ENCODE results near the gene KLHL30. TPM values are rescaled to one million over a fixed set of nuclear protein-coding genes. Genes with fewer than 3 reads are reported as not detected.
"Not testable (repeated sequence)": the region's sequence is repeated elsewhere in the genome, so short reads cannot be mapped to it uniquely, and the experiment has no call there.

KLHL30 gene
- total RNA-seq, 1 donor from 2014 or later: 2.0 TPM

- DNase-seq (ENCODE audit: low spot score): no peak
Measured at GRCh38 chr2:238102865-238103264, 35.6 kb upstream of the KLHL30 start.

DNA sequence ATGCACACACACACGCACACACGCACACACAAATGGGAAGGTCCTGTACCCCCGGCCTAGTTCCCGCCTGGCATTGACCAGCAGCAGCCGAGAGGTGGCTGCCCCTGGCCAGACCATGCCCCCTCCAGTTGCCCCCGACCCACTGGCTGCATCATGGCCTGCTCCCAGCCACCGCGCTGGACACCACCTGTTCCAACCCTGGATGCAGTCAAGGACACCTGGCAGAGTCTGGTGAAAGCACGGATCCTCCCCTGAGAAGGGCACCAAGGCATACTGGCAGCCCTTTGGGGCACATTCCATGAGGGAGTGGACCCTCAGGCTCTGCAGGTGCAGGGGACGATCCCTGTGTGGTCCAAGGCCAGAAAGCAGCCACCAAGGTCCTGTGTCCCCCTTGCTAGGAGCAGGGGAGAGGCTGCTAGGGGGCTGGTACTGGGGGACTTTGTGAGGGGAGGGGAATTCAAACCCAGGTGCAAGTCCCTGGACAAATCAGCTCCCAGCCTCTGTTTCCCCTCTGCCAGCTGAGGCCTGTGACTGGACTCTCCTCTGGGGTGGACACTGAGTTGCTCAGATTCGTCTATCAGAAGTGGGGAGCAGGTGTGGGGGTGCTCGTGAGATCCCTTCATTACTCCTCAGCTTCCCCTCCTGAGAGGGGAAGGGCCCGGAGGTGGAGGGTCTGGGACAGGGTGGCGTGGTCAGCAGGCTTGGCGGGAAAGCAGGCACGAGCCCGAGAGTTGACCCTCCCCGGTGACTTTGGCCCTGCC is 34.8 kb upstream of the KLHL30 start:
- no peak for DNase-seq (ENCODE audit: low spot score)

GRCh38 chr2:238104226-238104690 is 34.2 kb upstream of the KLHL30 start:
- DNase-seq (ENCODE audit: low spot score): no peak

DNA sequence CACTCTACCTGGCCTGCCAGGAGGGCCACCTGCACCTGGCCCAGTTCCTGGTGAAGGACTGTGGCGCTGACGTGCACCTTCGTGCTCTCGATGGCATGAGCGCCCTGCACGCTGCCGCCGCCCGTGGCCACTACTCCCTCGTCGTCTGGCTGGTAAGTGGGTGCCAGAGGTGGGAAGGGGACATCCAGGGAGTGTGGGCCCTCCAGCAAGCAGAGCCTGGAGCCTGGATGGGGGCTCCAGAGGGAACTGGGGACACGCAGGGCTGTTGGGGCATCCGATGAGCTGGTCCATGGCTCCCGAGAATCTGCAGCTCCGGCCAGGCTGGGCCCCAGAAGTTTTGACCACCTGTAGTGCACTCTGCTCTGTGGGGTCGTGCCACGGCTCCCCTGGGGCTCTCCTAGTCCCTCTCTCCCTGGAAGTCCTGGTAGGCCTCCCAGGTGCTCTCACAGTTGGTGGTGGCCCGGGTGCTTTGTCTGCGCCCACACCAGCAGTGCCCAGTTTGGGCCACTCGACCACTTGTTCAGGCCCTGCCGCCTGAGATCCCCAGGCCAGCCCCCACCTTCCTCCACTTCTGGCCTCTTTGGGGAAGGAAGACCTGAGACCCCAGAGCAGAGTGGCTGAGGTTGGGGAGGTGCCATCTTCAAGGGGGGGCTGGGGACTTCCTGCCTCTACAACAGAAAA is 33.6 kb upstream of the KLHL30 start:
- no peak for DNase-seq (ENCODE audit: low spot score)

DNA sequence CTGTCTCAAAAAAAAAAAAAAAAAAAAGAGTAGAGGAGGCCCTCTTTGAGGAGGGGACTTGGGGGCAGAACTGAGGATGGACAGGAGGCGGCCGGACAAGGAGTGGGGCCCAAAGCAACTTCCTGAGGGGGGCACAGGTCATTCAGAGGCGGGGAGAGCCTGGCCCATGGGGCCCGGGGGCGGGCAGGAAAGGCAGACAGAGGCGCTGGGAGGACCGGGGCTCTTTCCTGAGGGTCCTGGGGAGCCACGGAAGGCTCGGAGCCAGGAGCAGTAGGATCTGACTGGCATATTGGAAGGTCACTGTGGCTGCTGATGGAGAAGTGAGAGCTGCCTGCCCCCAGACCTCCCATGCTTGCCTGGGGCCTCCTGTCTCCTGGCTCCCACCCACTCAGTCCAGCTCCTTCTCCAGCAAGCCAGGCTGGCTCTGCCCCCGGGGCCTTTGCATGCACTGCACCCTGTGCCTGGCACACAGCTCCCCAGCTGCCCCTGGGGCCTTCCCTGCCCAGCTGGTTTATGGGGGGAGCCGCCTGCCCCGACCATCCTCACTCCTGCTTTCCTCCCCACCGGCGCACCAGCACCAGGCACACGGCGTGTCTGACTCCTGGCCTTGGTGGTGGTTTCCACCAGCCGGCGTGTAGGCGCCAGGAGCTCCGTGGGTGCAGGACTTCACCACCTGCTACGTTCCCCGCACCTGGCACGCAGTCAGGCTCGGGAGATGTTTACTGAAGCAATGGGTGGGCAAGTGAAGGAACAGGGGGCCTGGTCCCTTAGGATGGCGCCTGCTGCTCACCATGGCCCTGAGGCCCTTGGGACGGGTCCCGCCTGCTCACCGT is 32.7 kb upstream of the KLHL30 start:
- DNase-seq (ENCODE audit: low spot score): no peak

DNA sequence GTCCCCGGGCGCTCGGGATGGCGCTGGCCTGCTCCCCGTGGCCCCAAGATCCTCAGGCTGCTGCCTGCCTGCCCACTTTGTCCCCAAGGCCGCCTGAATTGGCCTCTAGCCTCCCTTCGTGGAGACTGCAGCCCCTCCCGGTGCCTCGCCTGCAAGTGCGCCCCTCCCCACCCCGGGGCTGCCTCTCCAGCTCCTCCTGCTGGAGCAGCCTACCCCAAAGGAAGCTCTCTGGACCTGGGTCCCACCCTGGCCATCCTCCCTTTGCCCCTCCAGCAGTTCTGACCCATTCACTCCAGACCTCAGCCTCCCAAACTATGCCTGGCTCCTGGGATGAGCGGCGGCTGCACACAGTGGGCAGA is 32.1 kb upstream of the KLHL30 start:
- DNase-seq (ENCODE audit: low spot score): no peak

DNA sequence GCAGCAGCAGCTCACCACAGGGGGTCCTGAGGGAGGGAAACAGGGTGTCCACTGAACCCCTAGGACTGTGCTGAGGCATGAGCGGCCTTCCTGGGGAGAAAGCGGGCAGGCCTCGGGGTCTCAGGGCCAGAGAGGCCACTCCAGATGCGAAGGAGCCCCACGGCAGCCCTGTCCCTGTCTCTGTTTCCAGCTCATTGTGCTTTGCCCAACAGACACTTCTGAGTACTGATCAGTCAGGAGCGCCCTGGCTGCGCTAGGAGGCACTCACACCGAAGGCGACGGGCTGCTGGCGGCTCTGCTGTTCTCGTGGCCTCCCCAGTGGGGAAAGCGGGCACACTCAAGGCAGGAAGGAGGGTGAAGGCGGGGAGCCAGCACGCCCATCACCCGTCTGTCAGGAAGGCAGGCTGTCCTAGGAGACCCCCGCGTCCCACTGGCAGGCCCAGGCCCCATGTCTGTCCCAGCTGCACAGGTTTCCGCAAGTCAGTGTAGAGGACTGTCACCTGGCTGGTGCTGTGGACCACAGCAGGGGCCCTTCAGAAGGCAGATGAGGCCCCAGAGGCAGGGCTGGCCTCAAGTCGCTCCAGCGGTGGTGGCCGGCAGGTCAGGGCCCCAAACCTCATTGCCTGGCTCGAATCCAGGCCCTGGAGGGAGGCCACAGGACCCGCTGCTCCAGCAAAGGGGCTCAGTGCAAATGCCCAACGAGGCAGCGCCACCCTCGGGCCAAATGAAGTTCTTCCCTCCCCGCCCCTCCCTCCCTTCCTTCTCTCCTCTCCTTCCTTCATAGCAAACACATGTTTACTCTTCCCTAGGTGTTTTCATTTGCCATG is 31.6 kb upstream of the KLHL30 start:
- DNase-seq (ENCODE audit: low spot score): no peak

DNA sequence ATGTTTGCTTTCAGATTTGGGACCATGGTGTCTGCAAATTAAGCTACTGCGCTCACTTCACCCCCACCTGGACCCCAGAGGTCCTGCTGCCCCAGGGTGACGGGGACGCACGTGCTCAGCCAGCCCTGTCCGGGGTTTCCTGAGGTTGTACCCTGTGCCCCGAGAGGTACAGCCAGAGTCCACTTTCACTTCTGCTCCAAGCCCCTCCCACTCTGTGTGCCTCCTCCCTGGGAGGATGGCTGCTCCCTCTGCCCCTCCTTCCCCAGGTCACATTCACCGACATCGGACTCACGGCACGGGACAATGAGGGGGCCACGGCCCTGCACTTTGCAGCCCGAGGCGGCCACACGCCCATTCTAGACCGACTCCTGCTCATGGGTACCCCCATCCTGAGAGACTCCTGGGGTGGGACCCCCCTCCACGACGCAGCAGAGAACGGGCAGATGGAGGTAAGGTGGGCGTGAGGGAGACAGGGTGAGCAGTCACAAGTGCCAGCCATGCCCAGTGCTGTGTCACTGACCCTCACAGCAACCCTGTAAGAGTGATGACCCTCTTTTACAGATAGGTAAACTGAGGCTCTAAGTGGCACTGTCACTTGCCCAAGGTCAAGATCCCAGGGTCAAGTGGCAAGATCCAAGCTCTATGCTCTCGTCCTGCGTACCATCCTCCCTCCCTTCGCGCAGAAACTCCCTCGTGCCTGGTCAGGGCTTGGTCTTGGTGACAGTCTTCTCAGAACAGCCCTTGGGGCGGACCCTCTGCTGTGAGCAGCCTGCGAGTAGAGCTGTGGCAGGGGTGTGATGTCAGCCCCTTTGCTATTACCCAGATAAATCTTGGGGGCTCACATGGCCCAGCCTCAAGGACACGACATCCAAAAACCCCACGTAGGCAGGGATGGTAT is 30.7 kb upstream of the KLHL30 start:
- no peak for DNase-seq (ENCODE audit: low spot score)

- DNase-seq (ENCODE audit: low spot score): no peak
Measured at GRCh38 chr2:238108423-238109183, 29.9 kb upstream of the KLHL30 start.

GRCh38 chr2:238113611-238114010 is 24.9 kb upstream of the KLHL30 start:
- no peak for DNase-seq (ENCODE audit: low spot score)

GRCh38 chr2:238114331-238114841 is 24.1 kb upstream of the KLHL30 start:
- DNase-seq (ENCODE audit: low spot score): no peak

DNA sequence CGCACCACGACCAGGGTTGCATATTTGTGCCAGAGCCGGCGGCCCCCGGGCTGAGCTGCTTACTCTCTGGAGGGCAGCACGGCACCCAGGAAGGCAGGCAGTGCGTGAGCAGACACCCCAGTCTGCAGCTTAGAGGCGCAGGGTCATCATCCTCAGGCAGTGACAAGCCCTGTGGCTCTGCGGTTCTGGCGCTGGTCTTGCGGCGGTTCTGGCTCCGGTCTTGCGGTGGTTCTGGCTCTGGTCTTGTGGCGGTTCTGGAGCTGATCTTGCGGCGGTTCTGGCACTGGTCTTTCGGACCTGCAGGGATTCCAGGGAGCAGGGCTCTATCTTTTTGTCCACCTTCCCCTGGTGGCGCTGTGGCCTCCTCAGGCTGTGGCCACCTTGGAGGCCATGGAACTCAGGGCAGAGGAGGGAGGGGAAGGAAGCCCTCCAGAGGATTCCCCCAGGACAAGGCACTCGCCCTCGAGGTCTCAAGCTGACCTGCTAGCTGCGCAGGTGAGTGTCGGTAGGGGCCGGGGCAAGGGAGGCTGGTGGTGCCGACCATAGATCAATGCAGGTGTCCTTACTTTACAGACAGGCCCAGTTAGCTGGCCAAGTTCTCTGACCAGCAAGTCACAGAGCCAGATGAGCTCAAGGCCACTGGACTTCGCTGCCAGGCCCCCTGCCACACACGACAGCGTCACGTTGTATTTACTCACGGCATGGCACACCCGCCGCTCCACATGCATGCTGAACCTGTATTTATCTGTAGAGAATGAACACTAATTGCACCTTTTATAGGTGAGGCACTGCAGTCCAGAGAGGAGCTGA is 23.4 kb upstream of the KLHL30 start:
- no peak for DNase-seq (ENCODE audit: low spot score)

GRCh38 chr2:238115709-238116108 is 22.8 kb upstream of the KLHL30 start:
- DNase-seq (ENCODE audit: low spot score): not testable (repeated sequence)

- no peak for DNase-seq (ENCODE audit: low spot score)
Measured at GRCh38 chr2:238116298-238117198, 21.9 kb upstream of the KLHL30 start.

GRCh38 chr2:238117199-238118154 is 21.0 kb upstream of the KLHL30 start:
- DNase-seq (ENCODE audit: low spot score): no peak

- DNase-seq (ENCODE audit: low spot score): no peak
Measured at GRCh38 chr2:238119756-238120462, 18.6 kb upstream of the KLHL30 start.
